A172 (cell line): ENCODE data around the gene MORC2. TPM values are rescaled to one million over a fixed set of nuclear protein-coding genes. Genes with fewer than 3 reads are reported as not detected.

ENCODE experiments used
- DNase-seq: peaks from one replicate; pipeline ENCODE4 v3.0.0-alpha.2; 2015; ENCODE audit warnings: low spot score
- total RNA-seq: library from RNA; depleted of rRNA; stranded (reverse); fragments of >200 nt; shearing (Covaris generic); gene quantifications from 2 replicates; pipeline ENCODE4 v1.2.3, GENCODE V29; 2014

The MORC2 gene
- total RNA-seq, 1 experiment from 2014 or later: 11.8 TPM

DNA sequence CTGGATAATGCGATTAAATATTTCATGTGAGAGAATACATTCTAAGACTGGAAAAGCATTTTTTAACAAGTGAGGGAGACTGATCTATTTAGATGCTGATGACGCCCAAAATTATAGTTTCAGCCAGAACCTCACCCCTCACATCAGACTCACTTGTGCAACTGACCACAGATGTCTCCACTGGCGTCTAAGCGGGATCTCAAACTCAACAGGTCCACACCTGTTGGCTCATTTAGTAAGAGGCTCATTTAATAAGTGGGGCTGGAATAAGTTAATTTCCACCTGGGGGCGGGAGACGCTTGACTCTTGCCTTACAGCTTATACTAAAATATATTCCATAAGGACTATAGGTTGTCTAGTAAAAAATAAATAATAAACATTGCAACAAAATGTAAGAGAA lies 47.5 kb downstream of the MORC2 start:
- DNase-seq: no peak

DNA sequence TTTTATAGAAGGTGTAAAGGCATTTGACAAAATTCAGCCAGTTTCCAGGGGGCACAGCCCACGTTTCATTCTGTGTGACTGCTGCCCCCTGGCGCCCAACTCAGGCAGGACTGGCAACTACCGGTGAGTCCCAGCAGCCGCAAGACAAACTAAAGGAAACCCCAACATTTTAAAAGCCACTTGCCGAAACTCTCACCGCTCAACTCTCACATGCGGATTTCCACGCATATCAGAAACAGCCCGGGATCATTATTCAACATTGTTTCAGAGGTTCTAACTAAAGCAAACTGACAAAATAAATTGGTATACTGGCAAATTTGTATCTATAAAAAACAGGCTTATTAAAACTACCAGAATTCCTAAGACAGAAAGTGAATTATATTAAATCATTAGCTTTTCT lies 48.2 kb downstream of the MORC2 start:
- peak; percentile 32 for DNase-seq

DNA sequence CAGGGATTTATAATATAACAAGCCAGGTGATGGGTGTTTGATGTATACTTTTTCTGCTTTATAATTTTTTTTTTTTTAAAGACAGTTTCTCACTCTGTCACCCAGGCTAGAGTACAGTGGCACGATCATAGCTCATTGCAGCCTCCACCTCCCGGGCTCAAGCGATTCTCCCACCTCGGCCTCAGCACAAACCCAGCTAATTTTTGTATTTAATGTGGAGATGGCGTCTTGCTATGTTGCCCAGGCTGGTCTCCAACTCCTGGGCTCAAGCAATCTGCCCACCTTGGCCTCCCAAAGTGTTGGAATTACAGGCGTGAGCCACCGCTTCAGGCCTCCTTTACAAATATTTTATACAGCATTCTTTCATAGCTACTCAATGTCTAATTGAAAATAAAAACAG lies 48.6 kb downstream of the MORC2 start:
- no peak for DNase-seq

DNA sequence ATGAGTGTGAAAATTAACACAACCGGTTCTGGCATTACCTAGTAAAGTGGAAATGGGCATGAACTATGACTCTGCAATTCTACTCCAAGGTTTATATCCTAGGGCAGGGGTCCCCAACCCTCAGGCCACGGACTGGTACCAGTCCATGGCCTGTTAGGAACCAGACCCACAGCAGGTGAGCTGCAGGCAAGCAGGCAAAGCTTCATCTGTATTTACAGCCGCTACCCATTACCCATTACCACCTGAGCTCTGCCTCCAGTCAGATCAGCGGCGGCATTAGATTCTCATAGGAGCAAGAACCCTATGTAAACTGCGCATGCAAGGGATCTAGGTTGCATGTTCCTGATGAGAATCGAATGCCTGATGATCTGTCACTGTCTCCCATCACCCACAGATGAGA lies 49.8 kb downstream of the MORC2 start:
- DNase-seq: no peak

DNA sequence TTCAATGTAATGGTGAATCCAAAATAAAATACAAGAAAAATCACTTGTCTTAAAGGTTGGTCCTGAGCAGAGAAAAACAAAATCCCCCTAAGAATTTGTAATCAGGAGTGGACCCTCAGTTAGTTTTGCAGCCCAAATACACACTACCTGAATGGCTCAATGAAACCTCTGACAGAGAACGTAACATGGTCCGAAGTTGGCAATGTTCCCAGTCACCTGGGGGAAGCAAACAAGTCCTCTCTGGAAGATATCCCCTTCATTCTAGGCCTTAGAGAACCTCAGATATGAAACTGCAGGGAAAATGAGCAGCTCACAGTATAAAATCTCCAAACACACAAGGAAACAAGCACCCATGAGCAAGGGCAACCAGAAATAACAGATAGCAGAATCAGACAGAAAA lies 58.2 kb downstream of the MORC2 start:
- no peak for DNase-seq

DNA sequence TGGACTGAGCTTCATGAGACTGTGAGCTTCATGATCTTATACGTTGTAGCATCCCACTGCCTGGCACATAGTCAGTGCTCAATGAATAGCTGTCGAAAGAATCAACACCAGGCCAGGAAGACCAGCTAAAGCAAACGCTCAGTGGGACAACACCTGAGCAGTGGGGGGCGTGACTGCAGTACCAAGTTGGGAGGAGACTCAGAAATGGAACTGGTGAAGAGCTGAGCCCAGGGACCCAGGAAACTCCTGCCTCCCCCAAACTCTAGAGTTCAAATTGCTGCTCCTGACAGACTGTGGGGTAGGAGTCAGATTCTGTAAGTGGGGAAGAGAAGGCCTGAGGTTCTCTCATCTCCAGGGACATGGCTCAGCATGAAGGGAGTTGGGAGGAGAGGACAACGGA lies 59.3 kb downstream of the MORC2 start:
- no peak for DNase-seq

DNA sequence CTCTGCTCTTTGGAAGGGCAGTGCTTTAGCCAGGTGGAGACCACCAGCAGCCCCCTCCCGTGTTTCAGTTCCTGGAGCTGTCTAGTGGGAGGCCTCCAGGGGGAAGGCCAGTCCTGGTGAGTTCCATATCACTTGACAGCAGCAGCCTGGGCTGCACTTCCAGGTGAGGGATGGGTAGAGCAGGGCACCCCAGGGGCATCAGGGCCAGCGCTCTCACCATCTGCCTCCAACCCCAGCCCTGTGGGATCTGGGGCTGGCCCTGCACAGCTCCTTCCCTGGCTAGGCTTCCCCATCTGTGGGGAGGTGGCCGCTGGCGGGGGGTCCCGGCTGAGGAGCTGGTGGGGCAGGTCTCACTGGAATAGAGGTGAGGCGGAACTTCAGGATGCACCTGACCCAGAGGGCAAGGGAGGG lies 60.5 kb downstream of the MORC2 start:
- DNase-seq: no peak

DNA sequence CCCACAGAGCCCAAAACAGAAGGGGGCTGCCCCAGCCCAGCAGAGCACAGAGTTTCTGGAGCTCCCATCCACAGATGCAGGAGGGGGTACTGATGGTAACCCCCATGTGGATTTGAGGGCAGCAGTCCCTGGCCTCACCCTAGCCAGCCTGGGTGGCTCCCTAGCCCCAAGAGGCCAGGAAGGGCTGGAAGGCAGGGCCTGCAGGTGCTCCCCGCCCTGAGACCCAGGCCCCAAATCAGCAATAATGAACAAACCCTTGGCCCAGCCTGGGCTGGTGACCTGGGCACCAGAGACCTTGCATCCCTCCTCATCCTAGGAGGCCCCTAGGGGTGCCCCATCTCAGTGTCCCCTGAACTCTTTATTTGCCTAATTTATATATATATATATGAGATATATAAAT lies 61.6 kb downstream of the MORC2 start:
- no peak for DNase-seq

DNA sequence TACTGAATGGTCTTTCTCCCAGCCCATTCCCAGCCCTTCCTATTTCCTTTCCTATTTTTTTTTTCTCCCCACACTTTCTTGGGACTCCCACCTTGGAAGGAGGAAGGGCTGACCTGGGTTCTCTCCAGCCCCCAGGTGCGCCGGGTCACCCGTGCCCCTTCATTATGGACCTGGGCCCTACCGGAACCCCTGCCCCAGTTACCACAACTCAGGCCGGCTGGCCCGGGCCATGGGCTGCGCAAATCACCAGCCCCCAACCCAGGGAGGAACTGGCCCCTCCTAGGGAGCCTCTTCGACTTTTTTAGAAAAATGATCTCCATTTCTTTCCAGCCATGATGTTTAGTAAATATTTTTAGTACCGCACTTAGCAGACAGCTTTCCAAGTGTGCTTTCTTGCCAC lies 62.2 kb downstream of the MORC2 start:
- no peak for DNase-seq

DNA sequence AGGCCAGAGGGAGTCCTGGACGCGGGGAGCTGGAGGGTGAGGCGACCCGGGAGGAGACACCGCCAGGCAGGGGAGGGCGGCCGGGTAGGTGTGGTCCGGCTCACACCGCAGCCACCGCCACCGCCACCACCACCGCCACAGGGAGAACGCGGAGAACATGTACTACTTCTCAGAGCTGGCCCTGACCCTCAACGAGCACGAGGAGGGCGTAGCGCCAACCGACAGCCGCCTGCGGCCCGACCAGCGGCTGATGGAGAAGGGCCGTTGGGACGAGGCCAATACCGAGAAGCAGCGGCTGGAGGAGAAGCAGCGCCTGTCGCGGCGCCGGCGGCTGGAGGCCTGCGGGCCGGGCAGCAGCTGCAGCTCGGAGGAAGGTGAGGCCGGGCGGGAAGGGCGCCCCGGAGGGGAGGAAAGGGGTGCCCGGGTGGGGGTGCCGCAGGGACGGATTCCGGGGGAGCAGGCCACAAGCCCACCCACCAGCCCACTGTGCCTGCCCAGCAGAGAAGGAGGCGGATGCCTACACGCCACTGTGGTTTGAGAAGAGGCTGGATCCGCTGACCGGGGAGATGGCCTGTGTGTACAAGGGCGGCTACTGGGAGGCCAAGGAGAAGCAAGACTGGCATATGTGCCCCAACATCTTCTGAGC lies 62.8 kb downstream of the MORC2 start:
- no peak for DNase-seq

DNA sequence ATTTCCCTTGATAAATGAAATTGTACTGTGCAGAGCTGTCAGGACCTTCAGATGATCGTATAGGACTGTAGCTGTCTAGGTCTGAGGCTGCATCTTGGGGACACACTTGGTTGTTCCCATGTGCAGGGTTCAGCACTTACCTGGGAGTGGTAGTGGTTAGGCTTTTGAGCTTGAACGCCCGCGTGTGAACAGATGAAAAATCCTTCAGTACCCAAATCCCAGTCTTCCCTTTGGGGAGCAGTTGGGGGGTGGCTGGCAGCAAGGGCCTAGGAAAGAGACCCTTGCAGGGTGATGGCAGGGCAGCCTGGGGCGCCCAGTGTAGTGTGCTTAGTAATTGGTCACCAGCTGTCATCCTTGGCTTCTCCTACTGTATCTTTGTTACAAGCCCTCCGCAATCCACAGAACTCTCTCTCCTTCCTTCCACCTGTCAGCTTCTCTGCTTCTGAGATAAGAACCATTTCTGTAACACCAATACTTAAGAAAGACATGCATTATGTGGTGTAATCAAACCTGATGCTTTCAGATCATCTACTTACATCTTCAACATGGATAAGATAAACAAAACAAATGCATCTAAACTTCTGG lies 64.6 kb downstream of the MORC2 start:
- no peak for DNase-seq

DNA sequence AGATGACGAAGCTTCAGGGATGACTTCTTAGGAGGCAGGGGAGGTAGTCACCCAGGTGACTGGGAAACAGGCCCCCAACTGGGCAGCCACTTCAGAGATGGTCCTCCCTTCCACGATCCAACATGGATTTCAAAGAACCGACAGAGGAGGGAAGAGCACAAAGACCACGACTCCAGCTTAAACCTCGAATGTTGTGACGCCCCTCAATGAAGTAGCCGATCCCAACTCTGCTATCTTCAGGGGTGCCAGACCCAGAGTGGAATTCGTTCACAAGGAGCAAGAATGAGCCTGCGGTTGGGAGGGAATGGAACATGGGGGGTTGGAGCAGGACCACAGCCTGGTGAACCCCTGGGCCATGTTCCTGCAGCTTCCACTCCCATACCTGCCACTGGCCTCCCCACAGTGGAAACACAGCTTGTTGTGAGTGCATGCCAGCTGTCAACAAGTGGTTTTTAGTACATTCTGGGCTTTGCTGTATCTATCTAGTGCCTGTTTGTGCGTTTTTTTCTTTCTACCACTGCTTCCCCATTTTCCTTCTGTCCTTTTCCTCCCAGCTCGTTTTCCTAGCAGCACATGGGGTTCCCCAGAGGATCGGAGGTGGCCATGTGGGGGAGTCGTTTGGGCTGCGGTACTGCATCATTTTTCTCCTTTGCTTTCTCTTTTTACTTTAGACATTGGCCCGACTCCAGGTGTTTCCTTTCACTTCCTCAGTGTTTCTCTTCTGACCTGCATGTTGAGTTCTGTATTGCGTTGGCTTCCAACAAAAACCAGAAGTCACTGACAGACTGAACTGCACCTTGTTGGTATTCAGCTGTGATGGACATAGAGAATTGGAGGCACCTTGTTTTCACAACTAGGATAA lies 65.8 kb downstream of the MORC2 start:
- DNase-seq: no peak

DNA sequence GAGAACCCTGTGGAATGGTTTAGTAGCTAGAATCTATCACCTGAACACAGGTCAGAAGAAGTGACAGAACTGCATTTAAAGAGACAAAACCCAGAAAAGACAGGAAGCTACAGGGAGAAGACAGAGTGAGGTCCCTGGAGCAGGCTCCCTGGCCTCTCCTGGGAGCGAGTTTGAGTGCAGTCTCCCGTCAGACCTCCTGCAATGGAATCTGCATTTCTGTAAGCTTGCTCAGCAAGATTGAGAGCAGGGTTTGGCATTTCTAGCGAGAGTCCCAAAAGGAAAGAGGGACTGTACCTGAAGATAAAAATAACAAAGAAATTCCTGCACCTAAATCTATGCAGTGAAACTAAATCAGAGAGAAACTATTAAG lies 74.2 kb downstream of the MORC2 start:
- DNase-seq: no peak

DNA sequence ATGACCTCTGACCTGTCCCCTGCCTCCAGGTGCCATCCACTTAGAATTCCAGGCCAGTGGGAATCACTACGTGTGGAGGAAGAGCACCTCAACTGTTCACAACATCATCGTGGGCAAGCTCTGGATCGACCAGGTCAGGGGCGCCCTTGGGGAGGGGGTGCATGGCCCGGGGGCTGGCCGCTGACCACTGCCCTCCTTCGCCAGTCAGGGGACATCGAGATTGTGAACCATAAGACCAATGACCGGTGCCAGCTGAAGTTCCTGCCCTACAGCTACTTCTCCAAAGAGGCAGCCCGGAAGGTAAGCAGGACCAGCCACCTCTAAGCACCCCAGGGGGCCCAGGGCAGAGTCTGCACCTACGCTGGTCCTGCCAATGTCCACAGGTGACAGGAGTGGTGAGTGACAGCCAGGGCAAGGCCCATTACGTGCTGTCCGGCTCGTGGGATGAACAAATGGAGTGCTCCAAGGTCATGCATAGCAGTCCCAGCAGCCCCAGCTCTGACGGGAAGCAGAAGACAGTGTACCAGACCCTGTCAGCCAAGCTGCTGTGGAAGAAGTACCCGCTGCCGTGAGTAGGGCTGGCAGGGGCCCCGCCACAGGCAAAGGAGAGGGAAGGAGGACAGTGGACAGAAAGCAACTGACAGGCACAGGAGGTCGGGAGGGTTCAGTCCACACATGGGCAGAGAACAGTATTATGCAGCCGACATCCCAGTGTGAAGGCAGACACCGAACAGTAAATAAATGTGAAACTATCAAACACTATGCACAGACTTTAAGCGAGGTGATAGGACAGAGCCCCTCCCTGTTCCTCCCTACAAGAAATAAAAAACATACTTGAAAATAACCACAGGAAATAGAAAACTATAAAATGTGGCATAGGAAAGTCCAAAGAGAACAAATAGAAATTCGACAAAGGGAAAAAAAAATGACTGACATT lies 74.9 kb downstream of the MORC2 start:
- DNase-seq: no peak

DNA sequence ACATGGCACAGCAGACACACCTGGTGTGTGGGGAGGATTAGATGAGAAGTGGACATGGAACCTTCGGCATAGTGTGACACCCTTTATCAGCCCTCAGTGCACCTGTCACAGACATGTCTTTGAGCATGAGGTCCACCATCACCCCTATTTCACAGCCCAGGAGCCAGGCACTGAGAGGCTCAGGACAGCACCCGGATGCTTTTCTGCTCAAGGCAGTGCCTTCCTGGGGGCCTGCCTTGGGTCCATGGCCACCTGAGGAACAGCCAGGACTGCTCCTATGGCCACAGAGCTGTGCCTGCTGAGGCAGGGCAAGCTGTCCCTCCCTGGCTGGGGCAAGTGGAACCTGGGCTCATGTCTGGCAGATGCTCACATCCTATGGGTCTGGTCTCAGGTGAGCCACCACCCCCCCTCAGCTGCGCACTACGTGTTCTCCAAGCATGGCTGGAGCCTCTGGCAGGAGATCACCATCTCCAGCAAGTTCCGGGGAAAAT lies 75.8 kb downstream of the MORC2 start:
- DNase-seq: no peak

DNA sequence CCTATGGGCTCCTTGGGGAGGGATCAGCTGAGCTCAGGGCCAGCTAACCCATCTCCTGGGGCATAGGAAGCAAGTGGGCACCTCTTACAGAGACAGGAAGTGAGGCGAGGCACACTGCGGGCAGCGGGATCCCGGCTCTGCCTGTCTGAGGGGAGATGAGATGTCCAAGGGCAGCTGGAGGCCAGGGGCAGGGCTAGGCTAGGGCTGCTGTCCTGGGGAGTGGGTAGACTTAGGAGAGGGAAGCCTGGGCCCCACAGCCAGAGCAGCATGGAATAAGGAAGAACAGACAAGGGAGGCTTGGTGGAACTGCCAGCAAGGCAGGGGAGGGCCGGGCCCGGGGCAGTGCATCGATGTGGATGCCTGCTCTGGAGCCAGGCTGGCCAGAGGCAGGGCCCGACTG lies 76.3 kb downstream of the MORC2 start:
- DNase-seq: no peak

DNA sequence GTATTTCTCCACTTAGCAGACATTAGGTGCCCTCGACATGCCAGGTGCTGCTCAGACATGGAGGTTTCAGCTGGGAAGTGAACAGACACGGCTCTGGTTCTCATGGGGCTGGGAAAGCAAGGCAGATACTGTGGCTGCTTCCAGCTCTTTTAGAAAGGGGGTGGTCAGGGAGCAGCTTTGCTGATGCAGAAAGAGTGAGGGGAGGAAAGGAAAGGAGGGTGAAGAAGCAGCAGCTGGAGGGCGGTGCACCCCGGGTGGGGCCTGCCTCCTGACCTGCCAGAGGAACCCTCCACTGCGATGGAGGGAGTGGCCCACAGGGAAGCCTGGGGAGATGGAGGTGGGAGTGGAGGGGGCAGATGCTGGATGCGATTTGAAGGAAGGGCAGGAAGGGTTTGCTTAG lies 76.8 kb downstream of the MORC2 start:
- no peak for DNase-seq

DNA sequence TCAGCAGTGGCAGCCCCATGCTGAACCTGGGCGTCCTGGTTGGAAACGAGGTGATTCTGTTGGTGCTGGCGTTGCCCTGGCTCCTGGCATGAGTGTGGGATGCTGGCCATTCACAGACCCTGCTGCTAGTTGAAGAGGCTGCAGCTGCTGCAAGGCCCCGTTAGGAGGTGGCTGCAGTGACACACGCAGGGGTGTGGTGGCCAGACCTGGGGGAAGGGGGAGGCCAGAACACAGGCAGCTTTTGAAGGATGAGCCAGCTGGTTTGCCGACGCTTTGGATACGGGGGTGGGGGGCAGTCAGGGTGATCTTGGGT lies 77.2 kb downstream of the MORC2 start:
- DNase-seq: no peak

DNA sequence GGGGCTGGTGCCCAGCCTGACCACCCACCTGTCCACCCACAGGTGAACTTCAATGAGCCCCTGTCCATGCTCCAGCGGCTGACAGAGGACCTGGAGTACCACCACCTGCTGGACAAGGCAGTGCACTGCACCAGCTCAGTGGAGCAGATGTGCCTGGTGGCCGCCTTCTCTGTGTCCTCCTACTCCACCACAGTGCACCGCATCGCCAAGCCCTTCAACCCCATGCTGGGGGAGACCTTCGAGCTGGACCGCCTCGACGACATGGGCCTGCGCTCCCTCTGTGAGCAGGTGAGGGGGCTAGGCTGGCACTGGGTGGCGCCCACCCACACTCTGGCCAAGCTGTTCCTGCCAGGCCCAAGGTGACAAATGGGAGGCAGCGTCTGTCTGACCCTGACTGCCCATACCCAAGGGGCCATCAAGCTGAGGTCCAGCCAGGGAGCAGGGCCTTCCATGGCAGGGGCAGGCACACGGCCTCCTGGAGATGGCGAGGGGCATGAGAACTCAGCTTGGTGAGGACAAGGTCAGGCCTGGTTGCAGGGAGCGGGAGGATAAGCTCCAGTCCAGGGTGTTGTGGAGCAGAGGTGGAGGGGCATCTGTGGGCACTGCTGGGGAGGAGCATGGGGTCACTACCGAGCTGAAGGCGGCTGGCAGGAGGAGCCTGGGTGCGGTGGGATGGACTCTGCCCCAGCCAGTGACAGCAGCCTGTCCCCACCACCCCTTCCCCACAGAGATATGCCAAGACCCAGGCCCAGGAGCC lies 77.7 kb downstream of the MORC2 start:
- no peak for DNase-seq

DNA sequence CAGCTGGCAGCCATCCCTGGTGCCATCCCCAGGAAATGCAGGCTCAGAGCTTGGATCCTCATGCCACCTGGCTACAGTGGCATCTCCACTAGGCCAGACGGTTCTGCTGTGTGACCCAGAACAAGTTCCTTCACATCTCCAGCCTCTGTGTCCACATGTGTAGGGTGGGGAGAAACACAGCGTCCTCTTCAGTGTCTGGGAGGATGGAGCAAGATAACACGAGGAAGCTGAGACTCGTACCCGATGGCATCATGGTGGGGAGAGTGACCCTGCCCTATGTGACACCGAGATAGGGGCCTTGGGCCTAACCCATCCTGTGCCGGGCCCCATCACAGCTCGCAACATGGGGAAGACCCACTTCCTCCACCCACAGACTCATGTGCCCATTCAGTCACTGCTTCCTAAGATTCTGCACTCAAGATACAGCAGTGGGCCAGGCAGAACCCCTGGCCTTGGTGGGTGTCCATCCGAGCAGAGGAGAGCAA lies 78.5 kb downstream of the MORC2 start:
- no peak for DNase-seq
